GM23248 (cell line): Measurements from ENCODE around the gene LAMA5. TPM values are rescaled to one million over a fixed set of nuclear protein-coding genes. Genes with fewer than 3 reads are reported as not detected.

ENCODE experiments used
- DNase-seq: peaks from one replicate; pipeline ENCODE4 v3.0.0-alpha.2; 2015
- H2AFZ ChIP-seq: fragments of 200-600 bp; sonication (generic); 2 replicates; pipeline ENCODE4 v1.6.1; 2016; ENCODE audit warnings: antibody characterized with exemption
- H3F3A ChIP-seq: fragments of 200-600 bp; sonication (generic); 2 replicates; pipeline ENCODE4 v1.6.1; 2016; ENCODE audit warnings: mild to moderate bottlenecking, antibody characterized with exemption, mixed run types; ENCODE audit not compliant: insufficient read depth
- H3K27ac ChIP-seq: fragments of 200-600 bp; sonication (generic); 2 replicates; pipeline ENCODE4 v1.5.1; 2016; ENCODE audit warnings: mild to moderate bottlenecking
- H3K27me3 ChIP-seq: fragments of 200-600 bp; sonication (generic); replicated peaks from 2 replicates; pipeline ENCODE4 v1.6.1; 2016; ENCODE audit warnings: mild to moderate bottlenecking; ENCODE audit not compliant: insufficient read depth
- H3K36me3 ChIP-seq: fragments of 200-600 bp; sonication (generic); 2 replicates; pipeline ENCODE4 v1.6.1; 2016; ENCODE audit warnings: low read depth, mild to moderate bottlenecking
- H3K4me1 ChIP-seq: fragments of 200-600 bp; sonication (generic); 2 replicates; pipeline ENCODE4 v1.6.1; 2016; ENCODE audit warnings: mild to moderate bottlenecking; ENCODE audit not compliant: insufficient read depth
- H3K4me2 ChIP-seq: fragments of 200-600 bp; sonication (generic); one replicate; pipeline ENCODE4 v1.6.1; 2016; ENCODE audit warnings: mild to moderate bottlenecking; ENCODE audit not compliant: unreplicated experiment
- H3K4me3 ChIP-seq: fragments of 200-600 bp; sonication (generic); 2 replicates; pipeline ENCODE4 v1.5.1; 2016; ENCODE audit warnings: mild to moderate bottlenecking
- H3K79me2 ChIP-seq: fragments of 200-600 bp; sonication (generic); 2 replicates; pipeline ENCODE4 v1.6.1; 2016; ENCODE audit warnings: mild to moderate bottlenecking; ENCODE audit not compliant: insufficient read depth
- H3K9ac ChIP-seq: fragments of 200-600 bp; sonication (generic); 2 replicates; pipeline ENCODE4 v1.6.1; 2016; ENCODE audit warnings: mild to moderate bottlenecking
- H3K9me2 ChIP-seq: fragments of 200-600 bp; sonication (generic); 2 replicates; pipeline ENCODE4 v1.6.1; 2016; ENCODE audit warnings: mixed run types, mild to moderate bottlenecking, moderate library complexity; ENCODE audit not compliant: insufficient read depth
- H3K9me3 ChIP-seq: fragments of 200-600 bp; sonication (generic); one replicate; pipeline ENCODE4 v1.6.1; 2017; ENCODE audit warnings: low read depth
- H4K20me1 ChIP-seq: fragments of 200-600 bp; sonication (generic); 2 replicates; pipeline ENCODE4 v1.6.0; 2016; ENCODE audit not compliant: insufficient read depth
- EZH2 ChIP-seq: fragments of 200-600 bp; sonication (generic); IDR thresholded peaks from 2 replicates; pipeline ENCODE4 v1.6.1; 2018; ENCODE audit warnings: antibody characterized with exemption, mild to moderate bottlenecking; ENCODE audit not compliant: insufficient read depth, poor library complexity, severe bottlenecking
- EZH2phosphoT487 ChIP-seq: fragments of 200-600 bp; sonication (generic); IDR thresholded peaks from 2 replicates; pipeline ENCODE4 v1.6.1; 2018; ENCODE audit warnings: antibody characterized with exemption, moderate library complexity, mild to moderate bottlenecking, low read depth; ENCODE audit not compliant: insufficient read depth
- WGBS, 2 experiments: methylation state at CpG; one replicate each; pipeline ENCODE4 v1.1.6; 2015 to 2017; ENCODE audit warnings: low lambda C conversion rate in 2 of 2, low coverage in 1 of 2; ENCODE audit errors: missing lambda C conversion rate in 2 of 2; 5-methylcytosine and 5-hydroxymethylcytosine counted together
- in situ Hi-C: fragments of 300-500 bp; cut with MboI; formaldehyde crosslinking; loops from 2 replicates; pipeline ENCODE4 v1.15.0; 2020
- polyA plus RNA-seq: library from polyadenylated mRNA; unstranded; fragments of >200 nt; fragmentation: Nextera tagmentation; extraction: Ambion mirVana; gene quantifications from 2 replicates; pipeline ENCODE4 v1.2.1, GENCODE V29; 2016
- total RNA-seq: library from RNA; depleted of rRNA; stranded (reverse); fragments of >200 nt; shearing (Covaris generic); gene quantifications from 2 replicates; pipeline ENCODE4 v1.2.3, GENCODE V29; 2014; rRNA removed

LAMA5 gene, protein sequence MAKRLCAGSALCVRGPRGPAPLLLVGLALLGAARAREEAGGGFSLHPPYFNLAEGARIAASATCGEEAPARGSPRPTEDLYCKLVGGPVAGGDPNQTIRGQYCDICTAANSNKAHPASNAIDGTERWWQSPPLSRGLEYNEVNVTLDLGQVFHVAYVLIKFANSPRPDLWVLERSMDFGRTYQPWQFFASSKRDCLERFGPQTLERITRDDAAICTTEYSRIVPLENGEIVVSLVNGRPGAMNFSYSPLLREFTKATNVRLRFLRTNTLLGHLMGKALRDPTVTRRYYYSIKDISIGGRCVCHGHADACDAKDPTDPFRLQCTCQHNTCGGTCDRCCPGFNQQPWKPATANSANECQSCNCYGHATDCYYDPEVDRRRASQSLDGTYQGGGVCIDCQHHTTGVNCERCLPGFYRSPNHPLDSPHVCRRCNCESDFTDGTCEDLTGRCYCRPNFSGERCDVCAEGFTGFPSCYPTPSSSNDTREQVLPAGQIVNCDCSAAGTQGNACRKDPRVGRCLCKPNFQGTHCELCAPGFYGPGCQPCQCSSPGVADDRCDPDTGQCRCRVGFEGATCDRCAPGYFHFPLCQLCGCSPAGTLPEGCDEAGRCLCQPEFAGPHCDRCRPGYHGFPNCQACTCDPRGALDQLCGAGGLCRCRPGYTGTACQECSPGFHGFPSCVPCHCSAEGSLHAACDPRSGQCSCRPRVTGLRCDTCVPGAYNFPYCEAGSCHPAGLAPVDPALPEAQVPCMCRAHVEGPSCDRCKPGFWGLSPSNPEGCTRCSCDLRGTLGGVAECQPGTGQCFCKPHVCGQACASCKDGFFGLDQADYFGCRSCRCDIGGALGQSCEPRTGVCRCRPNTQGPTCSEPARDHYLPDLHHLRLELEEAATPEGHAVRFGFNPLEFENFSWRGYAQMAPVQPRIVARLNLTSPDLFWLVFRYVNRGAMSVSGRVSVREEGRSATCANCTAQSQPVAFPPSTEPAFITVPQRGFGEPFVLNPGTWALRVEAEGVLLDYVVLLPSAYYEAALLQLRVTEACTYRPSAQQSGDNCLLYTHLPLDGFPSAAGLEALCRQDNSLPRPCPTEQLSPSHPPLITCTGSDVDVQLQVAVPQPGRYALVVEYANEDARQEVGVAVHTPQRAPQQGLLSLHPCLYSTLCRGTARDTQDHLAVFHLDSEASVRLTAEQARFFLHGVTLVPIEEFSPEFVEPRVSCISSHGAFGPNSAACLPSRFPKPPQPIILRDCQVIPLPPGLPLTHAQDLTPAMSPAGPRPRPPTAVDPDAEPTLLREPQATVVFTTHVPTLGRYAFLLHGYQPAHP (N-terminal part only)
- 4.5 and 13.9 TPM in 2 replicates for total RNA-seq
- polyA plus RNA-seq = 4.3 and 6.0 TPM in 2 replicates

DNA sequence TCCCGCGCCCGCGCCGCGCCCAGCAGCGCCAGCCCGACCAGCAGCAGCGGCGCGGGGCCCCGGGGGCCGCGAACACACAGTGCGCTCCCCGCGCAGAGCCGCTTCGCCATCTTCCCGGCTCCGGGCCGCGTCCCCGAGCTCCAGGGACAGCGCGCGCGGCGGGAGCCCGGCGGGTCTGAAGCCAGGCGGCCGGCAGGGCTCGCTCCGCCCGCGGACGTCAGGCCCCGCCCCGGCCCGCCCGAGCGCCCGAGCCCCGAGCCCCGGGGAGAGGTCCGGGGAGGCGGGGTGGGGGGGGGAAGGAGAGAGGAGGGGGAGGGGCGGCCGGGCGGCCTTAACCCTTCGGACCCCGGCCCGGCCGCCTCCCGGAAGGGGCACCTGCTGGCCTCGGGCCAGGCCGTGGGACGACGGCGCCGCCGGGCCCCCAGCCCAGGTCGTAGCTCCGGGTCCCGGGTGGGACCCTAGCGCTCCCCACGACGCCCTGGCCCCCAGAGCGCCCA, at the start of gene LAMA5:
LAMA5 (minus strand) TSS at position 177 of the 497 bp plus-strand sequence; CDS start at position 110, 67 bp downstream.
- TF ChIP-seq EZH2phosphoT487 (no peak), EZH2 (no peak)
- peak within 1 kb of the TSS; percentile 42; the same call in 1 of the 2 replicates for H3K9ac ChIP-seq
- peak within 1 kb of the TSS; percentile 74 for H3K4me2 ChIP-seq
- in situ Hi-C loops = no loop called here
- no peak within 1 kb of the TSS for H2AFZ ChIP-seq
- no peaks in the 10 kb centered on the region for H3K9me2 ChIP-seq
- peak; percentile 70 for DNase-seq
- WGBS, 2 experiments = 1 to 3% methylated on average over 35 to 63 of the region's 70 CpGs
- no peaks in the 10 kb centered on the region for H3F3A ChIP-seq
- no peaks in the 10 kb centered on the region for H4K20me1 ChIP-seq
- H3K9me3 ChIP-seq = no peaks in the 10 kb centered on the region
- H3K79me2 ChIP-seq = no peaks in the 10 kb centered on the region
- peaks cover 9% of the 10 kb centered on the region; the same call in 1 of the 2 replicates for H3K27me3 ChIP-seq
- no peaks in the 10 kb centered on the region for H3K36me3 ChIP-seq
- H3K4me1 ChIP-seq = peaks cover 21% of the 10 kb centered on the region
- H3K4me3 ChIP-seq = peak within 1 kb of the TSS; percentile 69
- no peak within 1 kb of the TSS for H3K27ac ChIP-seq

DNA sequence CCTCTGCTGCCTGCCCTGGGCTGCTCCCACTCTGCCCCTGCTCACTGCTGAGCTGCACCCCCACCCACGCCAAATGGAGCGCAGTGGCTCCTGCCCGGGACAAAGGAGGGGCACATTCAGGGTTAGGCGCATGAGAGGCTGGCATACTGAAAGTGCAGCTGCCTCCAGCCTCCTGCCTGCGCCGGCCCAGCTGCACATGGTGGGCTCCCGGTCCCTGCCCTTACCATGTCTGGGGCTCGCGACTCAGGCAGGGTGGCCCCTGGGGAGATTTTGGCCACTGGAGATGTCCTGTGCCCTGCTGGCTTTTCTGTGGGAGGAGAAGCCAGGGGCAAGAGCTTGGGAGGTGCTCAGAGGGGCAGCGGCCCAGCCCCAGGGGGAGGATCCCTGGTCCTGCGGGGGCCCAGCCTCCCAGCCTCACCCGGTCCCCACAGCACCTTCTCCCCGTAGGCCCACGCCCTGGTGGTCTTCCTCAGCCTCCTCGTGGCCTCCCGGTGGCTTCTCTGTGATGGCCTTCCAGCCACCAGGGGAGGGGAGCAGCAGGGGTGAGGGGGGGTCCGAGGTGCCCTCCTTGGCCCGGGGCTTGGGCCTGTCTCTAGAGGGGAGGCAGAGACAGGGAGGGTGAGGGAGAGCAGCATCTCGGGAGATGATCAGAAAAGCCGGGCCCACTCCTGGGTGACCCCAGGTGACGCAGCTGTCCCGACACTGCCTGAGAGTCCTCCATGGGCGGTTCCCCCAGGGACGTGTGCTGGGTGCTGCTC, 48.4 kb upstream of the LAMA5 start:
- TF ChIP-seq EZH2phosphoT487 = no peak
- TF ChIP-seq EZH2 = no peak

DNA sequence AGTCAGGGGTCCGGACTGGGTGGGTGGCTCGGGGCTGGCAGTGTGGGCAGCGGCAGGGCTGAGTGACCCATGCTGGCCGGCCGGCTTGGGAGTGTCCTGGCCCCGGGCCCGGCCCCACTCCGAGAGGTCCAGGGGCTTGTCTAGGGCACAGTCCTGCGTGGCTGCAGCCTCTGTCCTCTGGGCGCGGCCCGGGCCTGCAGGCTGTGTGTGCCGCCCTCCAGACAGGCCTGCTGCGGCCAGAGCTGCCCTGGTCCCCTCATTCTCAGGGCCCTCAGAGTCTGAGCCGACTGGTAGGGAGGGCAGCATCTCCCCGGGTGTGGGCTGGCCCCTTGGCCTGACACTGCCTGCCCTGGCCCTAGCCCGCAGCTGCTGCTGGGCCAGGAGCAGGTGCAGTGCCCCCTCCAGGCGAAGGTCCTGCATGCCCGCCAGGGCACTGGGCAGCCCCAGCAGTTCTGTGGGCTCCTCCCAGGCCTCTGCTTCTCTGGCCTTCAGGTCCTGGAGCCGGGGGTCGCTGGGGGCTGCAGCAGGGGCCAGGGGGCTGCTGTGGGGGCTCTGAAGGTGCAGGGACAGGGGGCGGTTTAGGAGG, 46.9 kb upstream of the LAMA5 start:
- Histone ChIP-seq H3K4me2 (no peak overlapping the region), H3K27me3 (no peaks in the 10 kb centered on the region), H2AFZ (no peak overlapping the region), H3K9me3 (no peaks in the 10 kb centered on the region), H4K20me1 (no peaks in the 10 kb centered on the region), H3K4me3 (no peak overlapping the region), H3K36me3 (no peaks in the 10 kb centered on the region), H3F3A (no peaks in the 10 kb centered on the region), H3K9ac (no peak overlapping the region), H3K9me2 (no peaks in the 10 kb centered on the region), H3K27ac (no peak overlapping the region), H3K4me1 (no peaks in the 10 kb centered on the region), H3K79me2 (no peaks in the 10 kb centered on the region)
- peak; percentile 22 for DNase-seq
- TF ChIP-seq EZH2 (no peak), EZH2phosphoT487 (no peak)
- in situ Hi-C loops = no loop called here
- 39 to 50% methylated on average over 15 to 22 of the region's 22 CpGs for WGBS, 2 experiments

More for the DNA sequence above, 48.4 kb upstream of the LAMA5 start:
- in situ Hi-C loops = no loop called here
- Histone ChIP-seq H3K36me3 (no peaks in the 10 kb centered on the region), H3K9me2 (no peaks in the 10 kb centered on the region), H3F3A (no peaks in the 10 kb centered on the region), H3K4me1 (no peaks in the 10 kb centered on the region), H3K4me2 (no peak overlapping the region), H3K79me2 (no peaks in the 10 kb centered on the region), H3K27me3 (no peaks in the 10 kb centered on the region), H3K27ac (no peak overlapping the region), H4K20me1 (no peaks in the 10 kb centered on the region), H2AFZ (no peak overlapping the region), H3K9me3 (no peaks in the 10 kb centered on the region), H3K9ac (no peak overlapping the region), H3K4me3 (no peak overlapping the region)
- DNase-seq = no peak
- WGBS, 2 experiments = 47 to 49% methylated on average over 23 to 24 of the region's 24 CpGs
